Stimulated activated CD8-positive, alpha-beta memory T cell treated with anti-CD3 and anti-CD28 coated beads, Interleukin-15, amount 100 ng/mL, for 4 hours (primary cell): ENCODE results near the gene SYNE2.

Experiments
- DNase-seq, 2 donors: peaks; one replicate each; pipeline ENCODE4 v3.0.0-alpha.2; 2020; ENCODE audit warnings: low read depth in 2 of 2

Gene SYNE2

GRCh38 chr14:64218344-64219240, 365.8 kb downstream of the SYNE2 start:
- no peak for DNase-seq

- no peak for DNase-seq
Observed at GRCh38 chr14:64220056-64220455, 367.3 kb downstream of the SYNE2 start.

GRCh38 chr14:64220466-64220865, 367.7 kb downstream of the SYNE2 start:
- DNase-seq: no peak

GRCh38 chr14:64221391-64222003, 368.7 kb downstream of the SYNE2 start:
- no peak for DNase-seq

- no peak for DNase-seq
Observed at GRCh38 chr14:64225151-64225757, 372.4 kb downstream of the SYNE2 start.

GRCh38 chr14:64227856-64228255, 375.1 kb downstream of the SYNE2 start:
- DNase-seq: no peak

- DNase-seq: no peak
Observed at GRCh38 chr14:64229489-64229888, 376.7 kb downstream of the SYNE2 start.

- DNase-seq: no peak
Observed at GRCh38 chr14:64232095-64232838, 379.5 kb downstream of the SYNE2 start.

- DNase-seq: no peak
Observed at GRCh38 chr14:64232944-64233343, 380.1 kb downstream of the SYNE2 start.

GRCh38 chr14:64233531-64234190, 380.9 kb downstream of the SYNE2 start:
- no peak for DNase-seq

- no peak for DNase-seq
Observed at GRCh38 chr14:64234877-64235651, 382.3 kb downstream of the SYNE2 start.

GRCh38 chr14:64235652-64236640, 383.1 kb downstream of the SYNE2 start:
- no peak for DNase-seq

- no peak for DNase-seq
Observed at GRCh38 chr14:64238049-64238448, 385.2 kb downstream of the SYNE2 start.

GRCh38 chr14:64238631-64239030, 385.8 kb downstream of the SYNE2 start:
- DNase-seq: no peak

GRCh38 chr14:64244279-64244678, 391.5 kb downstream of the SYNE2 start:
- no peak for DNase-seq

GRCh38 chr14:64245491-64245890, 392.7 kb downstream of the SYNE2 start:
- no peak for DNase-seq

GRCh38 chr14:64246688-64247087, 393.9 kb downstream of the SYNE2 start:
- no peak for DNase-seq

- DNase-seq: no peak
Observed at GRCh38 chr14:64247195-64247594, 394.4 kb downstream of the SYNE2 start.

GRCh38 chr14:64248689-64249088, 395.9 kb downstream of the SYNE2 start:
- no peak for DNase-seq

GRCh38 chr14:64249363-64249762, 396.6 kb downstream of the SYNE2 start:
- no peak for DNase-seq
